Measurements from ENCODE around the gene UBXN10. TPM values are rescaled to one million over a fixed set of nuclear protein-coding genes. Genes with fewer than 3 reads are reported as not detected.

The UBXN10 gene
- total and polyA plus RNA-seq, 2 of the 4 experiments (the other 2 are of a cell fraction) = not detected

- Histone ChIP-seq H3K14ac (replicated peaks; ENCODE audit: low read depth, low read length) (no peak overlapping the region), H3K4me2 (ENCODE audit: low read depth, low read length) (no peak overlapping the region), H3K4ac (ENCODE audit: low read depth, low read length) (no peak overlapping the region), H3K9ac (ENCODE audit: low read depth, low read length) (no peak overlapping the region), H3K4me3 (ENCODE audit: insufficient read depth, low read depth, low read length) (no peak overlapping the region), H3K56ac (ENCODE audit: extremely low read depth, insufficient read depth, low read length) (no peak overlapping the region), H2AK9ac (replicated peaks; ENCODE audit: low read depth, low read length, poor library complexity) (no peak overlapping the region), H2BK20ac (ENCODE audit: low read depth, low read length) (no peak overlapping the region), H3K23ac (ENCODE audit: low read depth, low read length) (no peak overlapping the region), H2BK5ac (ENCODE audit: low read depth, low read length, poor library complexity, severe bottlenecking) (no peak overlapping the region), H3K4me1 (ENCODE audit: control insufficient read depth, insufficient read depth, low read length) (no peaks in the 10 kb centered on the region), H4K91ac (ENCODE audit: insufficient read depth, low read depth, low read length) (no peak overlapping the region), H3K9me3 (ENCODE audit: control insufficient read depth, insufficient read depth, low read length) (no peaks in the 10 kb centered on the region), H3K27ac (ENCODE audit: insufficient read depth, low read length) (no peak overlapping the region), H2BK15ac (ENCODE audit: low read depth, low read length) (no peak overlapping the region), H3K79me1 (ENCODE audit: low read depth in 1 of 2, low read length in 2 of 2) (no peaks in the 10 kb centered on the region), H2BK120ac (ENCODE audit: low read depth, low read length) (no peak overlapping the region), H3K36me3 (ENCODE audit: control insufficient read depth, insufficient read depth, low read length) (no peaks in the 10 kb centered on the region), H3K27me3 (ENCODE audit: control insufficient read depth, insufficient read depth, low read length) (peaks cover 32% of the 10 kb centered on the region), H2AFZ (replicated peaks; ENCODE audit: low read length, poor library complexity) (no peak overlapping the region), H2AK5ac (ENCODE audit: low read depth, low read length) (no peak overlapping the region), H4K20me1 (ENCODE audit: insufficient read depth, low read length) (no peaks in the 10 kb centered on the region; the same call in 1 of the 2 replicates), H4K5ac (ENCODE audit: low read depth, low read length) (no peak overlapping the region), H4K8ac (ENCODE audit: low read depth in 2 of 2, low read length in 2 of 2) (no peak overlapping the region), H3K18ac (ENCODE audit: low read depth, low read length) (no peak overlapping the region), H3K9me1 (ENCODE audit: insufficient read depth, low read length) (0 out of 2 replicates have a peak, but pooled peaks cover 3% of the 10 kb centered on the region)
- CTCF ChIA-PET = interaction anchor here (0.5 kb wide), 1 partner anchor 83 kb away, joined by 3 read pairs; no protein-coding TSS in a partner anchor
- BruUV-seq (replicated peaks) = no TSS peak
- DNase-seq = no peak
- ATAC-seq (ENCODE audit: low read depth) = no peak
- dilution Hi-C loops (cut with HindIII; ENCODE audit: low sequenced_read_pairs, unreplicated experiment) = no loop called here
- whole genome bisulfite sequencing, 2 experiments (ENCODE audit: extremely low coverage in 2 of 2, insufficient read length in 1 of 2) = 100% methylated on average over 1 of the region's 13 CpGs; no CpG with 5 or more reads in 1 of the 2 experiments
- in situ Hi-C loops (cut with MboI; ENCODE audit: low sequenced_read_pairs) = no loop called here
- intact Hi-C loops (cut with micrococcal nuclease) = no loop called here
- POLR2A ChIA-PET (ENCODE audit: unreplicated experiment) = no interaction called here
- TF ChIP-seq CEBPB (IDR thresholded peaks at IDR 0.05; ENCODE audit: low read depth, low read length) (no peak), CTCF (conservative IDR thresholded peaks at IDR 0.05; ENCODE audit: low read depth, low read length) (no peak), RAD21 (IDR thresholded peaks at IDR 0.05; ENCODE audit: low read length) (no peak), CHD1 (IDR thresholded peaks at IDR 0.05; ENCODE audit: low read depth, low read length) (no peak), FOS (IDR thresholded peaks at IDR 0.05; ENCODE audit: low read depth, low read length) (no peak), BHLHE40 (IDR thresholded peaks at IDR 0.05; ENCODE audit: low read depth, low read length) (no peak), MXI1 (IDR thresholded peaks at IDR 0.05; ENCODE audit: borderline replicate concordance, low read depth, low read length) (no peak)
Observed at GRCh38 chr1:20142001-20142710, 43.7 kb upstream of the UBXN10 start.

All from IMR-90 (cell line).